CD4-positive, alpha-beta T cell treated with Interleukin-6 at 100 ng/mL for 8 hours (primary cell): ENCODE data around the gene PRKAB1.

ENCODE experiments used
- DNase-seq: peaks from one replicate; pipeline ENCODE4 v3.0.0-alpha.2; 2020; ENCODE audit warnings: mixed read lengths, low spot score

PRKAB1 gene

DNA sequence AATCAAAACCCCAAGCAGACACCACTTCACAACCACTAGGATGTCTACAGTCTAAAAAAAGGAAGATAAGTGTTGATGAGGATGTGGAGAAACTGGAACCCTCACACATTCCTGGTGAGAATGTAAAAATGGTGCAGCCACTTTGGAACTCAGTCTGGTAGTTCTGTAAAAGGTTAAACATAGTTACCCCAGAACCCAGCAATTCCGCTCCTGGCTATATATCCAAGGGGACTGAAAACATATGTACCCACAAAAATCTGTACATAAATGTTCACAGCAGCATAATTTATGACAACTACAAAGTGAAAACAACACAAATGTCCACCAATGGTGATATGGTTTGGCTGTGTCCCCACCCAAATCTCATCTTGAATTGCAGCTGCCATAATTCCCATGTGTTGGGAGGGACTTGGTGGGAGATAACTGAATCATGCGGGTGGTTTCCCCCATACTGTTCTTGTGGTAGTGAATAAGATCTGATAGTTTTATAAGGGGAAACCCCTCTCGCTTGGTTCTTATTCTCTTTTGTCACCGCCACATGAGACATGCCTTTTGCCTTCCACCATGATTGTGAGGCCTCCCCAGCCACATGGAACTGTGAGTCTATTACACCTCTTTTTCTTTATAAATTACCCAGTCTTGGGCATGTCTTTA, 46.8 kb downstream of the PRKAB1 start:
- no peak for DNase-seq

DNA sequence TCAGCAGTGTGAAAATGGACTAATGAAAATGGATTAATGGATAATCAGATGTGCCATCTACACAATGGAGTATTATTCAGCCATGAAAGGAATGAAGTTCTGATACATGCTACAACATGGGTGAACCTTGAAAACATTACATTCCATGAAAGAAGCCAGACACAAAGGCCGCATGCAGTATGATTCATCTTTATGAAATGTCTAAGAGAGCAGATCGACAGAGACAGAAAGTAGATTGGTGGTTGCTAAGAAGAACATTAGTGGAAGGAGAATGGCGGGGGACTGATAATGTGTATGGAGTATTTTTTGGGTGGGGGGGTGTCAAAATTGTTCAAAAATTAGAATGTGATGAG, 47.3 kb downstream of the PRKAB1 start:
- DNase-seq = no peak

GRCh38 chr12:119718141-119718540, 50.2 kb downstream of the PRKAB1 start:
- DNase-seq = no peak

- DNase-seq = no peak
Measured at GRCh38 chr12:119720349-119720748, 52.4 kb downstream of the PRKAB1 start.

DNA sequence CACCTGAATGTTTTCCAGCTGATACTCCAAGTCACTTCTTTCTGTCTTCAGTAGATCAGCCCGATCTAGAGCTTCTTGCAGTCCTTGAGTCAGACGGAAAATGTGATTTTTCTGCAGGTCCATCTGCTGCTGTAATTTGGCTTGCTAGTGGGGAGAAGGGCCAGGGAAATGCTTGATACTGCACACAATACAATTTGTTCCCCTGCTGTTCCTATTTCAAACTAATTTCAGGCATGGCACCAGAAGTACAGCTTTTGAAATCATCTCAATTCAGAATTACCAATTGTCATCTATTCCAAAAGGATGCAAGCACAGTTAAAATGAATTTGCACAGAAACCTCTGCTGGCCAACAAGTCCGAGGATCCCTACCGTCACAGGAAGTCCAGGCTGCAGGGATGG, 53.4 kb downstream of the PRKAB1 start:
- DNase-seq = no peak

- DNase-seq = no peak
Measured at GRCh38 chr12:119725523-119725922, 57.6 kb downstream of the PRKAB1 start.

DNA sequence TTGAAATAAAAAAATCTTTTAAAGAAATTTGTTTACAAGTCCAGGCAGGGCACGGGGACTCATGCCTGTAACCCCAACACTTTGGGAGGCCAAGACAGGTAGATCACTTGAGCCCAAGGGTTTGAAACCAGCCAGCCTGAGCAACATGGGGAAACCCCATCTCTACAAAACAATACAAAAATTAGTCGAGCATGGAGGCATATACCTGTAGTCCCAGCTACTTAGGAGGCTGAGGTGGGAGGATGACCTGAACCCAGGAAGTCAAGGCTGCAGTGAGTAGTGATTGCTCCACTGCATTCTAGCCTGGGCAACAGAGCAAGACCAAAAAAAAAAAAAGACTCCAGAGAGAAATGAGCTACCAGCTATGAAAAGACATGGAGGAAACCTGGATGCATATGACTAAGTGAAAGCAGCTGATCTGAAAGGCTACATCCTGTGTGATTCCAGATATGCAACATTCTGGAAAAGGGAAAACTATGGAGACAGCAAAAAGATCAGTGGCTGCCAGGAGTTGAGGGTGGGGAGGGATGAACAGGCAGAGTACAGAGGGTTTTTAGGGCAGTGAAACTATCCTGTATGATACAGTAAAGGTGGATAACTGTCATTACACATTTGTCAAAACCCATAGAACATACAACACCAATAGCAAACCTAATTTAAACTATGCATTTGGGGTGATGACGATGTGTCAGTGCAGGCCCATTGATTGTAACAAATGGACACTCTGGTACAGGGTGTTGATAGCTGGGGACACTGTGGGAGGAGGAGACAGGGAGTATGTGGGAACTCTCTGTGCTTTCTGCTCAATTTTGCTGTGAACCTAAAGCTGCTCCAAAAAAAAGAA, 59.9 kb downstream of the PRKAB1 start:
- no peak for DNase-seq

DNA sequence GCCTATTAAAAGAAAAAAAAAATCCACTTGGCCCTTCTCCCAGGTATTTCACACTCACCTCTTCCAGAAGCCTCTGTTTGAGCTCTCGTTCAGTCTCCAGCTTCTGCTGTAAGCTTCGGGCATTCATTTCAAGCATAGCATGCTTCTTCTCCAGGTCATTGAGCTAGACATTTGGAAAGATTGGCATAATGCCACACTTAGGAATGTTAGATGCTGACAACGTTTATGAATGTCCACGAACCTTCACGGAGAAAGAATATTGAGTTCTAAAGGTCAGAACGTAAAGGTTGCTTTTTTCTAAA, 60.5 kb downstream of the PRKAB1 start:
- DNase-seq = no peak

DNA sequence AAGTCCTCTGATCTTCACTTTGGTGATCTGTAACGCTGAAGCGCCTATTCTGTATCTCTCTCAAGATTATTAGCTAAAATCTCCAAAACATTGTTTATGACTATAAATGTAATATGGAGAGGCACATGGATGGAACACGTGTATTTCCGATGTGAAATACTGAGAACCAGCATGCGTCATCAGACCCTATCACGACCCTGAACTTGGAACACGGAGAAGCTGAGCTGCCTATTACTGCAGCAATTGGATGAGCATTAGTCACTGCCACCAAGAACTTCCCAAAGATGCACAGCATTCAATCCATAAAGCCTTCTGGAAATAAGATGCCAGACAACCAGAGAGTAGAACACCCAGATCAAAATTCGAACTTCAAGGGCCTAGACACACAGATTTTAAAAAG, 61.9 kb downstream of the PRKAB1 start:
- no peak for DNase-seq

GRCh38 chr12:119730381-119730780, 62.4 kb downstream of the PRKAB1 start:
- DNase-seq = no peak
